NT2/D1 (cell line): ENCODE data around the gene DHX58.

Experiments used
- SUZ12 ChIP-seq: IDR thresholded peaks from 2 replicates; pipeline ENCODE4 v1.6.1; 2011; ENCODE audit not compliant: insufficient read length, insufficient read depth; ENCODE audit errors: extremely low read depth
- YY1 ChIP-seq: IDR thresholded peaks from 2 replicates; pipeline ENCODE4 v1.6.1; 2011; ENCODE audit not compliant: insufficient read length, insufficient read depth
- ZNF274 ChIP-seq: IDR thresholded peaks from 2 replicates; pipeline ENCODE4 v1.6.1; 2011; ENCODE audit warnings: mild to moderate bottlenecking, low read depth, low read length

GRCh38 chr17:42127414-42127813 is 14.9 kb upstream of the DHX58 start:
- no peak for TF ChIP-seq YY1
- TF ChIP-seq ZNF274, result no peak
- no peak for TF ChIP-seq SUZ12
